Osteocyte (in vitro differentiated cells): ENCODE data around the gene CRHR1. TPM values are rescaled to one million over a fixed set of nuclear protein-coding genes. Genes with fewer than 3 reads are reported as not detected.

ENCODE experiments used
- DNase-seq: peaks from one replicate; pipeline ENCODE4 v3.0.0; 2021; ENCODE audit warnings: mixed read lengths; ENCODE audit not compliant: unreplicated experiment; ENCODE audit errors: extremely low spot score
- H3K27ac Mint-ChIP-seq: one replicate; pipeline ENCODE4 v1.8.0; 2021; ENCODE audit warnings: mild to moderate bottlenecking, mixed read lengths; ENCODE audit not compliant: unreplicated experiment
- H3K27me3 Mint-ChIP-seq: one replicate; pipeline ENCODE4 v1.8.0; 2021; ENCODE audit warnings: mixed read lengths; ENCODE audit not compliant: unreplicated experiment
- H3K36me3 Mint-ChIP-seq: one replicate; pipeline ENCODE4 v1.8.0; 2021; ENCODE audit warnings: mixed read lengths; ENCODE audit not compliant: unreplicated experiment
- H3K4me1 Mint-ChIP-seq: one replicate; pipeline ENCODE4 v1.8.0; 2021; ENCODE audit warnings: mixed read lengths; ENCODE audit not compliant: unreplicated experiment
- H3K4me3 Mint-ChIP-seq: one replicate; pipeline ENCODE4 v1.8.0; 2021; ENCODE audit warnings: mild to moderate bottlenecking, moderate library complexity, mixed read lengths; ENCODE audit not compliant: unreplicated experiment
- H3K9me3 Mint-ChIP-seq: one replicate; pipeline ENCODE4 v1.8.0; 2021; ENCODE audit warnings: mixed read lengths; ENCODE audit not compliant: unreplicated experiment
- total RNA-seq: library from RNA; stranded (reverse); gene quantifications from 2 replicates; pipeline ENCODE4 v1.2.1, GENCODE V29; 2021
- TF ChIP-seq, protein P1 (sequence below): fragments of 200-600 bp; sonication (generic); IDR thresholded peaks from 2 replicates; pipeline ENCODE4 v1.5.0; 2021; ENCODE audit warnings: antibody characterized with exemption, mild to moderate bottlenecking, moderate library complexity

Gene CRHR1
- total RNA-seq, 1 donor from 2014 or later, result not detected

DNA sequence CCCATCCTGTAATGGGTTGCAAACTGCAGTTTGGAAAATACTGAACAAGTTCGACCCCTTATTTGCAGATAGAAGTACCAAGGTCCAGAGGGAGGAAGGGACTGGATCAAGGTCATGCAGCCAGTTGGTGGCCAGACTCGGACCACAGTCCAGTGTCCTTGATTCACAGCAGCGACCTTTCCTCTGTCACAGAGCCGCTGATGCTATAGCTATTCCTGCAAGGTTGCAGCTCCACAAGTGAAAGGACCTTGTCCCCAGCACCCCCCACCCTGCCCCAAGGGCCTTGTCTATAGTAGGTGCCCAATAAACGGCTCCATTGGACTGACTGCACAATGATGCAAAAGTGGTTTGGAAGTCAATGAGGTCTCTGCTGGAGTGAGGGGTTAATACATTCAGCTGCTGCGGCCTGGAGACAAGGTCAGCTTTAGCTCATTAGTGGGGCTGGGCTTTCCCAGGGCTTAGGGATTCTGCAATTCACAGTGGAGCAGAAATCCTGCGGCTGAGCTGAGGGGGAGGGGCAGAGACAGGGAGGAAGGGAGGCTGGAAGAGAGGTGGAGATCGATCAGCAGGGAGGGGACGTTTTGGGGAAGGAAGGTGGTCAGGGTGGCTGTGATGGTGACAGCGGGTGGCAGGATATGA is 13.4 kb upstream of the CRHR1 start:
- no peaks in the 10 kb centered on the region for H3K4me1 Mint-ChIP-seq
- no peak overlapping the region for H3K27ac Mint-ChIP-seq
- no peak for DNase-seq
- H3K27me3 Mint-ChIP-seq, result peaks cover 39% of the 10 kb centered on the region
- no peak overlapping the region for H3K4me3 Mint-ChIP-seq
- no peaks in the 10 kb centered on the region for H3K36me3 Mint-ChIP-seq
- TF ChIP-seq, protein P1, sequence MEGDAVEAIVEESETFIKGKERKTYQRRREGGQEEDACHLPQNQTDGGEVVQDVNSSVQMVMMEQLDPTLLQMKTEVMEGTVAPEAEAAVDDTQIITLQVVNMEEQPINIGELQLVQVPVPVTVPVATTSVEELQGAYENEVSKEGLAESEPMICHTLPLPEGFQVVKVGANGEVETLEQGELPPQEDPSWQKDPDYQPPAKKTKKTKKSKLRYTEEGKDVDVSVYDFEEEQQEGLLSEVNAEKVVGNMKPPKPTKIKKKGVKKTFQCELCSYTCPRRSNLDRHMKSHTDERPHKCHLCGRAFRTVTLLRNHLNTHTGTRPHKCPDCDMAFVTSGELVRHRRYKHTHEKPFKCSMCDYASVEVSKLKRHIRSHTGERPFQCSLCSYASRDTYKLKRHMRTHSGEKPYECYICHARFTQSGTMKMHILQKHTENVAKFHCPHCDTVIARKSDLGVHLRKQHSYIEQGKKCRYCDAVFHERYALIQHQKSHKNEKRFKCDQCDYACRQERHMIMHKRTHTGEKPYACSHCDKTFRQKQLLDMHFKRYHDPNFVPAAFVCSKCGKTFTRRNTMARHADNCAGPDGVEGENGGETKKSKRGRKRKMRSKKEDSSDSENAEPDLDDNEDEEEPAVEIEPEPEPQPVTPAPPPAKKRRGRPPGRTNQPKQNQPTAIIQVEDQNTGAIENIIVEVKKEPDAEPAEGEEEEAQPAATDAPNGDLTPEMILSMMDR, result no peak
- H3K9me3 Mint-ChIP-seq, result no peaks in the 10 kb centered on the region

DNA sequence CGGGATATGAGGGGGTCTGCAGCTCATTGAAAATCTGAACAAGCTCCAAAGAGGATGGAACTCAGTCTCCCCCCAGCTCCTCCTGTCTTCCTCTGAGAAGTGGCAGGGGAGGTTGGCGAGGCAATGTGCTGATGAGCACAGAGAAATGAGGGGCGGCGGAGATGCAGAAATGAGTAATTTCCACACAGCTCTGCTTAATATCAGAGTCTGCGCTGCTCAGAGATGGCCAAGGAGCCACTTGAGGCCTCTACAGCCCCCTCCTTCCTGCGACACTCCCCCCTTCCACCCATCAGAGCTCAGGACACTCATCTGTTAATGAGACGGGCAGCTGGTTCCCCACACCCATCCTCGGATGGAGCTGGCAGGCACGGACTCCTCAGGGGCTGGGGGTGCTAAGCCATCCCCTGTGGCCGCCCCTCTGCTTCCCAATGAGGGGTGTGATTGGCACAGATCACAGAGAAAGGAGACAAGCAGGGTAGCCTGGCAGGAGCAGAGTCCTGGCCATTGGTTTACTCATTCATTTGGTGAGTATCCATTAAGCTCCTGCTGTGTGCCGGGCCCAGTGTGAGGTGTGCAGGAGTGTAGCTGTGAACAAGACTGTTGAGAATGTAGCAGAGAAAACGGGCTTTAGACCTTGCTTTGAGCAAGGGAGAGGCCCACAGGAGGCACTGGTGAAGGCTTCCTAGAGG is 12.7 kb upstream of the CRHR1 start:
- TF ChIP-seq, protein P1, result no peak
- Mint-ChIP-seq H3K4me1 (no peaks in the 10 kb centered on the region), H3K4me3 (no peak overlapping the region), H3K36me3 (no peaks in the 10 kb centered on the region), H3K27me3 (peaks cover 43% of the 10 kb centered on the region), H3K27ac (no peak overlapping the region), H3K9me3 (no peaks in the 10 kb centered on the region)
- DNase-seq, result no peak

DNA sequence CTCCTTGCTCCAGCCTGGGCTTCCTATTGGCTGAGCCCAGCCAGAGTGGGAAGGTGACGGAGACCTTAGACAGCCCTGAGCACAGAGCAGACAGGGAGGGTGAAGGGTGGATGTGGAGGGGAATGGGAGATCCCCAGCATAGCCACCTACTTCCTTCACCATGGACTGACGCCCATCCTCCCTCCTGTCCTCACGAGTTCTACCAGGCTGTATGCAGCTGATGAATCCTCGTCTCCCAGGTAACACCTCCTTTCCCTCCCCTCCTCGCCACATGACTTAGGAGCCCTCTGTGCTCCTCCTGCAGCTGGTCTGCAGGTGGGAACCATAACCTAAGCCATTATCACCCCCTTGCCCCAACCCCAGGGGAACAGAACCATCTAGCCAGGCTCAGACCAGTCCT is 9.0 kb upstream of the CRHR1 start:
- Mint-ChIP-seq H3K27me3 (peaks cover 58% of the 10 kb centered on the region), H3K9me3 (no peaks in the 10 kb centered on the region), H3K4me1 (no peaks in the 10 kb centered on the region), H3K36me3 (no peaks in the 10 kb centered on the region), H3K4me3 (no peak overlapping the region), H3K27ac (no peak overlapping the region)
- DNase-seq, result no peak
- TF ChIP-seq, protein P1, result no peak

DNA sequence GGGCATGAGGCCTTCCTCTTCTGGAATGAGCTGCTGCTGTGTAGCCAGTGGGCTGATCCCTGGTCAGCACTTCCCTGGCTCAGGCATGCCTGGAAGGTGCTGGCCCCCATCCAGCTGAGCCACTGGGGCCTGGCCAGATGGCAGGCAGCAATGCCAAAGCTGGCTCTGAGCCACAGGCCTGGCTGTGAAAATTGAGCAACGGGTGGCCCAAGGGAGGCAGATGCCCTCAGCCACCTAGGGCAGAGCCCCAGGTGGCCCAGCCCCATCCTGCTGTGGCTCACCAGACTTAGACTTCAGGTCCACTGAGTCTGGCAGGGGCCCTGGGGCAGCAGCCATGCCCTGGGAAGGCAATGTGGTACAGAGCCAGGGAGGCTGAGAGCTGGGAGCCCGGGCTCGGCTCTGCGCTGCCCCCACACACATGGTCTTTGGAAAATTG is 8.5 kb upstream of the CRHR1 start:
- H3K27me3 Mint-ChIP-seq, result peaks cover 59% of the 10 kb centered on the region
- no peak for DNase-seq
- TF ChIP-seq, protein P1, result no peak
- no peak overlapping the region for H3K27ac Mint-ChIP-seq
- H3K36me3 Mint-ChIP-seq, result no peaks in the 10 kb centered on the region
- H3K4me3 Mint-ChIP-seq, result no peak overlapping the region
- H3K9me3 Mint-ChIP-seq, result no peaks in the 10 kb centered on the region
- no peaks in the 10 kb centered on the region for H3K4me1 Mint-ChIP-seq

DNA sequence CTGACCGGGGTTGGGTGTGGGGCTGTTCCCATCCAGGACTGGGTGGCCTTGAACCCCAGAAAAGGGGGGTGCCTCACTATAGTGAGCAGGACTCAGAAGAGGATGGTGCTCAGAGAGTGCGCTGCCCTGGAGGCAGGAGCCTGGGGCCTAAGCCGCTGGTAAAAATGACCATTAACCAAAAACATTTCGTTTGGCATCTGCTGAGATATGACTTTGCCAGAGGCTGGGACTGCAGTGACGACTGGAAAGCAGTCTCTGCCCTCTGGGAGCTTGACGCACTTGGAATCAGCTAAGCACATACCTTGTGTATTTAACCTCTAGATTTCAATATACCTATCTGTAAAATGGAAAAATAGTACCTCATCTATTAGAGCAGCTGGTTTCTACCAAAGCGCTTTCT is 7.2 kb upstream of the CRHR1 start:
- Mint-ChIP-seq H3K4me1 (no peaks in the 10 kb centered on the region), H3K27ac (no peak overlapping the region), H3K27me3 (peaks cover 59% of the 10 kb centered on the region), H3K36me3 (no peaks in the 10 kb centered on the region), H3K4me3 (no peak overlapping the region), H3K9me3 (no peaks in the 10 kb centered on the region)
- TF ChIP-seq, protein P1, result no peak
- no peak for DNase-seq
